Progenitor cell of endocrine pancreas (in vitro differentiated cells): ENCODE data around the gene LGSN. TPM values are rescaled to one million over a fixed set of nuclear protein-coding genes. Genes with fewer than 3 reads are reported as not detected.

Source experiments
- DNase-seq: peaks from one replicate; pipeline ENCODE4 v3.0.0; 2021; ENCODE audit warnings: low spot score; ENCODE audit not compliant: unreplicated experiment
- H3K27ac Mint-ChIP-seq: 2 replicates; pipeline ENCODE4 v1.8.0; 2021; ENCODE audit warnings: mild to moderate bottlenecking, moderate library complexity, mixed read lengths
- H3K27me3 Mint-ChIP-seq: 2 replicates; pipeline ENCODE4 v1.8.0; 2021; ENCODE audit warnings: mixed read lengths
- H3K36me3 Mint-ChIP-seq: 2 replicates; pipeline ENCODE4 v1.8.0; 2022; ENCODE audit warnings: mixed read lengths; ENCODE audit not compliant: insufficient read depth
- H3K4me1 Mint-ChIP-seq: 2 replicates; pipeline ENCODE4 v1.8.0; 2021; ENCODE audit warnings: low read depth, mixed read lengths
- H3K4me3 Mint-ChIP-seq: 2 replicates; pipeline ENCODE4 v1.8.0; 2021; ENCODE audit warnings: low read depth, mild to moderate bottlenecking, moderate library complexity, mixed read lengths
- H3K9me3 Mint-ChIP-seq: 2 replicates; pipeline ENCODE4 v1.8.0; 2021; ENCODE audit warnings: low read depth, mixed read lengths
- total RNA-seq: library from RNA; stranded (reverse); gene quantifications from 2 replicates; pipeline ENCODE4 v1.2.1, GENCODE V29; 2021
- TF ChIP-seq, protein P1 (sequence below): fragments of 200-600 bp; sonication (generic); IDR thresholded peaks from one replicate; pipeline ENCODE4 v1.5.0; 2021; ENCODE audit warnings: antibody characterized with exemption, mild to moderate bottlenecking; ENCODE audit not compliant: unreplicated experiment

The LGSN gene
- total RNA-seq, 1 donor from 2014 or later = not detected

GRCh38 chr6:63263444-63263843, 56.3 kb downstream of the LGSN start:
- Mint-ChIP-seq H3K27ac (no peak overlapping the region), H3K27me3 (no peaks in the 10 kb centered on the region), H3K9me3 (no peaks in the 10 kb centered on the region), H3K4me1 (peaks cover 9% of the 10 kb centered on the region), H3K36me3 (no peaks in the 10 kb centered on the region), H3K4me3 (no peak overlapping the region)
- DNase-seq = no peak
- TF ChIP-seq, protein P1, sequence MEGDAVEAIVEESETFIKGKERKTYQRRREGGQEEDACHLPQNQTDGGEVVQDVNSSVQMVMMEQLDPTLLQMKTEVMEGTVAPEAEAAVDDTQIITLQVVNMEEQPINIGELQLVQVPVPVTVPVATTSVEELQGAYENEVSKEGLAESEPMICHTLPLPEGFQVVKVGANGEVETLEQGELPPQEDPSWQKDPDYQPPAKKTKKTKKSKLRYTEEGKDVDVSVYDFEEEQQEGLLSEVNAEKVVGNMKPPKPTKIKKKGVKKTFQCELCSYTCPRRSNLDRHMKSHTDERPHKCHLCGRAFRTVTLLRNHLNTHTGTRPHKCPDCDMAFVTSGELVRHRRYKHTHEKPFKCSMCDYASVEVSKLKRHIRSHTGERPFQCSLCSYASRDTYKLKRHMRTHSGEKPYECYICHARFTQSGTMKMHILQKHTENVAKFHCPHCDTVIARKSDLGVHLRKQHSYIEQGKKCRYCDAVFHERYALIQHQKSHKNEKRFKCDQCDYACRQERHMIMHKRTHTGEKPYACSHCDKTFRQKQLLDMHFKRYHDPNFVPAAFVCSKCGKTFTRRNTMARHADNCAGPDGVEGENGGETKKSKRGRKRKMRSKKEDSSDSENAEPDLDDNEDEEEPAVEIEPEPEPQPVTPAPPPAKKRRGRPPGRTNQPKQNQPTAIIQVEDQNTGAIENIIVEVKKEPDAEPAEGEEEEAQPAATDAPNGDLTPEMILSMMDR = no peak

- TF ChIP-seq, protein P1 = no peak
- Mint-ChIP-seq H3K4me3 (no peak overlapping the region), H3K27me3 (no peaks in the 10 kb centered on the region), H3K9me3 (no peaks in the 10 kb centered on the region), H3K4me1 (peaks cover 9% of the 10 kb centered on the region), H3K36me3 (no peaks in the 10 kb centered on the region), H3K27ac (no peak overlapping the region)
- no peak for DNase-seq
These were observed 58.0 kb downstream of the LGSN start for GRCh38 chr6:63261820-63262219.

DNA sequence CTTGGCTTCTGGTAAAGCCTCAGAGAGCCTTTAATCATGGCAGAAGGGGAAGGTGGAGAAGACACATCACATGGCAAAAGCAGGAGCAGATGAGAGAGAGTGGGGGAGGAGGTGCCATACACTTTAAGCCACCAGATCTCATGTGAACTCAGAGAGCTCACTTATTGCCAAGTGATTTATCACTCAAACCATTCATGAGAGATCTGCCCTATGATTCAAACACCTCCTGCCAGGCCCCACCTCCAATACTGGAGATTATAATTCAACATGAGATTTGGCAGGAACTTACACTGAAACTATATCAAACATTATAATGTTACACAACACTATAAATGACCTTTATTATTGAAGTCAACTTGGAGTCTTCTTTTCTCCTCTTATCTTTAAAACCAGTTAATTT, 60.6 kb downstream of the LGSN start:
- no peaks in the 10 kb centered on the region for H3K36me3 Mint-ChIP-seq
- no peak for DNase-seq
- no peaks in the 10 kb centered on the region for H3K27me3 Mint-ChIP-seq
- no peak overlapping the region for H3K27ac Mint-ChIP-seq
- no peak overlapping the region for H3K4me3 Mint-ChIP-seq
- TF ChIP-seq, protein P1 = no peak
- peaks cover 9% of the 10 kb centered on the region for H3K4me1 Mint-ChIP-seq
- peaks cover 3% of the 10 kb centered on the region for H3K9me3 Mint-ChIP-seq

DNA sequence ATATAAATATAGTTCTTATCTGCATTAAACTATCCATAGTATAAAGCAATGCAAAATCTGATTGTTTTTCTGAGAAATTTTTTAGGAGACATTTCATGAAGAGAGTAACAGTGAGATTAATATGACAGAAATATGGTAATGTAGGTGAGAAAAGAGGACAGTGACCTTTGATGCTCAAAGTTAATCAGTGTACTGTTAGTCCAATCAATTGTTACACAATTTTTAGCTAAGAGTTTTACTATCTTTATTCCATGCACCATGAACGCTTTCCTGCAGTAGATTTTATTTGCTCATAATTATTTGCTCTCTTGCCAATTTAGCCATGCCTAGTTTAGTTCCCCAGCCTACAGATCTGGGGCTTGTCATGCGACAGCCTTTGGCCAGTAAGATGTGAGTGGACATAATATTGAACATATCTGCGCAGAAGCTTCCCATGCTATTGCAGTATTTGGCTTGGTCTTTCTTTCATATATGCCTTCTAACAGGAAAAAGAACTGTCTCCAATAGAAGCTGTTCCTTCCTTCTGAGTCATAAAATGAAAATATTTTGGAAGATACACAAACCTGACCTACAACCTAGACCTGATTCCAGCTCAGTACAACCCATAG, 69.8 kb downstream of the LGSN start:
- Mint-ChIP-seq H3K27ac (no peak overlapping the region), H3K9me3 (peaks cover 3% of the 10 kb centered on the region), H3K4me3 (no peak overlapping the region), H3K27me3 (no peaks in the 10 kb centered on the region), H3K4me1 (no peaks in the 10 kb centered on the region), H3K36me3 (no peaks in the 10 kb centered on the region)
- DNase-seq = no peak
- TF ChIP-seq, protein P1 = no peak

- TF ChIP-seq, protein P1 = no peak
- no peaks in the 10 kb centered on the region for H3K4me1 Mint-ChIP-seq
- no peak for DNase-seq
- no peaks in the 10 kb centered on the region for H3K36me3 Mint-ChIP-seq
- no peak overlapping the region for H3K4me3 Mint-ChIP-seq
- no peak overlapping the region for H3K27ac Mint-ChIP-seq
- H3K27me3 Mint-ChIP-seq = no peaks in the 10 kb centered on the region
- no peaks in the 10 kb centered on the region for H3K9me3 Mint-ChIP-seq
These were observed 73.2 kb downstream of the LGSN start for GRCh38 chr6:63246581-63246980.
